ENCODE results near the gene PIEZO1. TPM values are rescaled to one million over a fixed set of nuclear protein-coding genes. Genes with fewer than 3 reads are reported as not detected.

PIEZO1 gene
- total and polyA plus RNA-seq, 2 donors (not counting 1 experiment from before 2014, with no cell fraction given), result 108 to 331 TPM

GRCh38 chr16:88812513-88813268, 27.7 kb upstream of the PIEZO1 start:
- peaks cover 0 to 23% of the 10 kb centered on the region in 2 experiments for H3K36me3 ChIP-seq (replicated peaks in 1 of 2; ENCODE audit: control extremely low read depth in 1 of 2, control insufficient read depth in 1 of 2, extremely low read depth in 1 of 2, insufficient read depth in 2 of 2, low read length in 1 of 2)
- H3K4me1 ChIP-seq (ENCODE audit: control insufficient read depth in 2 of 2, insufficient read depth in 2 of 2, low read length in 2 of 2), result peaks cover 11 to 27% of the 10 kb centered on the region in 2 donors
- TF ChIP-seq EZH2 (IDR thresholded peaks at IDR 0.05; ENCODE audit: borderline replicate concordance, insufficient read depth, low read depth, low read length, poor library complexity, severe bottlenecking), result no peak
- TF ChIP-seq, protein P1, sequence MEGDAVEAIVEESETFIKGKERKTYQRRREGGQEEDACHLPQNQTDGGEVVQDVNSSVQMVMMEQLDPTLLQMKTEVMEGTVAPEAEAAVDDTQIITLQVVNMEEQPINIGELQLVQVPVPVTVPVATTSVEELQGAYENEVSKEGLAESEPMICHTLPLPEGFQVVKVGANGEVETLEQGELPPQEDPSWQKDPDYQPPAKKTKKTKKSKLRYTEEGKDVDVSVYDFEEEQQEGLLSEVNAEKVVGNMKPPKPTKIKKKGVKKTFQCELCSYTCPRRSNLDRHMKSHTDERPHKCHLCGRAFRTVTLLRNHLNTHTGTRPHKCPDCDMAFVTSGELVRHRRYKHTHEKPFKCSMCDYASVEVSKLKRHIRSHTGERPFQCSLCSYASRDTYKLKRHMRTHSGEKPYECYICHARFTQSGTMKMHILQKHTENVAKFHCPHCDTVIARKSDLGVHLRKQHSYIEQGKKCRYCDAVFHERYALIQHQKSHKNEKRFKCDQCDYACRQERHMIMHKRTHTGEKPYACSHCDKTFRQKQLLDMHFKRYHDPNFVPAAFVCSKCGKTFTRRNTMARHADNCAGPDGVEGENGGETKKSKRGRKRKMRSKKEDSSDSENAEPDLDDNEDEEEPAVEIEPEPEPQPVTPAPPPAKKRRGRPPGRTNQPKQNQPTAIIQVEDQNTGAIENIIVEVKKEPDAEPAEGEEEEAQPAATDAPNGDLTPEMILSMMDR (IDR thresholded peaks at IDR 0.05), result peak; percentile 11
- ATAC-seq (ENCODE audit: low read depth) (no peak), DNase-seq (no peak)
- H3K79me2 ChIP-seq (ENCODE audit: control insufficient read depth, insufficient read depth, low read length), result peaks cover 15% of the 10 kb centered on the region
- peaks cover 19% of the 10 kb centered on the region for H3K4me1 Mint-ChIP-seq
- peak overlapping the region; percentile 98 for H3K4me3 Mint-ChIP-seq
- intact Hi-C loops (cut with micrococcal nuclease), result loop anchor here (1.0 kb wide), 7 partner anchors 9 to 748 kb away; partner anchors contain the start of genes CDH15, CDT1, RPL13 and TRAPPC2L
- H3K4me2 ChIP-seq (replicated peaks; ENCODE audit: low read depth, low read length, poor library complexity, severe bottlenecking), result peak overlapping the region; percentile 99
- H3K9ac ChIP-seq (ENCODE audit: low read length), result peak overlapping the region; percentile 79
- ChIA-PET CTCF (interaction anchor here (0.6 to 3.9 kb wide), 10 partner anchors 10 to 403 kb away, joined by 3 to 23 read pairs (median 6); partner anchors contain the start of genes GALNS and TRAPPC2L), POLR2A (interaction anchor here (0.7 to 2.3 kb wide), 5 partner anchors 9 to 1051 kb away, joined by 3 to 11 read pairs (median 6); partner anchors contain the start of genes CDT1, GALNS, TRAPPC2L and ZNF778)
- no peaks in the 10 kb centered on the region for H3K9me3 ChIP-seq (ENCODE audit: control extremely low read depth in 1 of 3, control insufficient read depth in 2 of 3, insufficient read depth in 1 of 3, low read length in 2 of 3)
- no peaks in the 10 kb centered on the region for H3K27me3 Mint-ChIP-seq
- H3K9me3 Mint-ChIP-seq (ENCODE audit: insufficient read depth), result no peaks in the 10 kb centered on the region
- H4K20me1 ChIP-seq (ENCODE audit: control insufficient read depth, insufficient read depth, low read length, poor library complexity, severe bottlenecking), result peaks cover 32% of the 10 kb centered on the region
- peak overlapping the region; percentile 61 to 65 for H3K27ac ChIP-seq (ENCODE audit: low read length in 2 of 2)
- H3K27ac Mint-ChIP-seq, result peak overlapping the region; percentile 72
- peak overlapping the region; percentile 78 for H2AFZ ChIP-seq (ENCODE audit: insufficient read depth, low read depth, low read length, poor library complexity, severe bottlenecking)
- H3K4me3 ChIP-seq (ENCODE audit: control extremely low read depth in 1 of 5, extremely low read depth in 1 of 5, insufficient read depth in 1 of 5, low read depth in 2 of 5, low read length in 4 of 5), result peak overlapping the region; percentile 40 to 90 (median 77)
- no peaks in the 10 kb centered on the region for H3K27me3 ChIP-seq (replicated peaks in 1 of 4; ENCODE audit: control extremely low read depth in 1 of 4, control insufficient read depth in 3 of 4, insufficient read depth in 4 of 4, low read length in 3 of 4)
- WGBS (ENCODE audit: insufficient coverage), result 55% methylated on average over 19 of the region's 37 CpGs

All from B cell (primary cell).